Omental fat pad (tissue), 4 donors: ENCODE data around the gene GOLGA3. TPM values are rescaled to one million over a fixed set of nuclear protein-coding genes. Genes with fewer than 3 reads are reported as not detected.
"Not testable (repeated sequence)": the region's sequence is repeated elsewhere in the genome, so short reads cannot be mapped to it uniquely, and the experiment has no call there.

Experiments used
- ATAC-seq: fragments of 150-250 bp; one replicate; pipeline ENCODE4 v1.9.1; 2016; ENCODE audit warnings: mild to moderate bottlenecking, moderate library complexity; ENCODE audit not compliant: low FRiP score
- DNase-seq: peaks from one replicate; pipeline ENCODE4 v3.0.0-alpha.2; 2019; ENCODE audit warnings: low spot score
- CTCF ChIP-seq, 3 donors: fragments of 450-650 bp; IDR thresholded peaks; one replicate each; pipeline ENCODE4 v1.5.1; 2016 to 2017; ENCODE audit warnings: antibody characterized with exemption in 3 of 3, mild to moderate bottlenecking in 3 of 3, moderate library complexity in 2 of 3
- total RNA-seq, 4 donors: library from RNA; depleted of rRNA; stranded (reverse); fragments of >200 nt; gene quantifications; one replicate each; pipeline ENCODE4 v1.1.0, GENCODE V29; 2016

Gene GOLGA3
- total RNA-seq, 4 donors from 2014 or later, result 55.0 to 136 (median 72.5) TPM

DNA sequence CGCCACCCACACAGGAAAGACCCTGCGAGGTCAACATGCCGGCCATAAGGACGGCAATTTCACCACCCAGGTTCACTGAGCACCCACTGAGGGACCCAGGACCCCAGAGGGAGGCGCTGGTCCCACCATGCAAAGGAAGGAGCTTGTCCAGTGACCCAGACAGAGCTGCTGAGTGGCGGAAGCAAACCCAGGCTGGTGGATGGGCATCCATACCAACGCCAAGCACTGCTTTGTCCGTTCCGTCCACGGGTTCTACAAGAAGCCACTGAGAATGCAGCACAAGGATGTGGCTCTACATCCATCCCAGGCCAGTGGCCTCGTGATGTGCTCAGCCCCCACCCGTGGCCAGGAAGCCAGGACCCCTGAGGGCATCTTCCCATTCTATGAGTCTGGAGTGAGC is 23.8 kb upstream of the GOLGA3 start:
- TF ChIP-seq CTCF (IDR thresholded peaks at IDR 0.05), result no peak
- DNase-seq (no peak), ATAC-seq (no peak)

DNA sequence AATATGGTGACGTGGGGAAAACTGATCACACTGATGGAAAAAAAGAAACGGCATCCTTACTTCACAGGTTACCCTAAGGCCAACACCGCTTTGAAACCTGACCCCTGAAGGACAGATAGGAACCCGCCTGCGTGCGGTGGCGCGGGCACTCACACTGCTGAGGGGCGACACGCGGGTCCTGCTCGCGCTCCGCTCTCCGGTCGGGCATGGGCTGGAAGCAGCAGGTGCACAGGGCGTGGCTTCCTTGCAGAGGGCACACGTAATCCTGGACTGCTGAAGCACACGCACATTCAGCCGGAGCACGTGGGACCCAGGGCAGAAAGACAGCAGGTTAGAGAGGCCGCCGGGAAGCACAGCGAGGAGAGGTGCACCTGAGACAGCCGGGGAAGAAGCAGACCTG is 22.8 kb upstream of the GOLGA3 start:
- DNase-seq, result no peak
- TF ChIP-seq CTCF (IDR thresholded peaks at IDR 0.05), result no peak
- no peak for ATAC-seq

GRCh38 chr12:132850291-132850690 is 21.6 kb upstream of the GOLGA3 start:
- ATAC-seq (no peak), DNase-seq (no peak)
- no peak for TF ChIP-seq CTCF (IDR thresholded peaks at IDR 0.05)

DNA sequence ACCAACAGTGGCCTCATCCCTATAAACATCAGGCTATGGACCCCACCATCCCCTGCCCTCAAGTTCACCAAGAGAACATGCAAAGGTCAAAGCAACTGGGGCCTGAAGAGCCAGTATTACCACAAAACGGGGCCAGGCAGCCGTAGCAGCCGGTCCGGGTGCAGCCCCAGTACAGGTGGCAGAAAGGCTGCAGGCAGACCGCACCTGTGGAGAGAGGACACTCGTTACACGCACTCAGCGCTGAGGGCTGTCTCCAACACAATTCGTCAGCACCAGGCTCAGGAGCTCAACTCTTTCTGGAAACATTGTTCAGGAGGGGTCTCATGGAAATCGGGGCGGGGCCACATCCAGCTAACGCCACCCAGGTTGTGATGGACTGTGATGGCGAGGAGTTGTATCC is 19.9 kb upstream of the GOLGA3 start:
- no peak for ATAC-seq
- no peak for TF ChIP-seq CTCF (IDR thresholded peaks at IDR 0.05)
- no peak for DNase-seq

- no peak for TF ChIP-seq CTCF (IDR thresholded peaks at IDR 0.05)
- ATAC-seq (no peak), DNase-seq (no peak)
These were observed 19.0 kb upstream of the GOLGA3 start for GRCh38 chr12:132847363-132848356.

GRCh38 chr12:132844681-132845080 is 16.0 kb upstream of the GOLGA3 start:
- not testable (repeated sequence) for ATAC-seq, DNase-seq

GRCh38 chr12:132842449-132843045 is 13.9 kb upstream of the GOLGA3 start:
- ATAC-seq (no peak), DNase-seq (no peak)
- TF ChIP-seq CTCF (IDR thresholded peaks at IDR 0.05), result no peak
